Left ventricle myocardium inferior (tissue), 1 donor: ENCODE data around the gene HSPB1. TPM values are rescaled to one million over a fixed set of nuclear protein-coding genes. Genes with fewer than 3 reads are reported as not detected.

ENCODE experiments used
- DNase-seq: peaks from one replicate; pipeline ENCODE4 v3.0.0-alpha.2; 2020
- H3K27ac ChIP-seq: fragments of 200-600 bp; replicated peaks from 2 replicates; pipeline ENCODE4 v1.8.0; 2021
- H3K27me3 ChIP-seq: fragments of 200-600 bp; 2 replicates; pipeline ENCODE4 v1.8.0; 2021; ENCODE audit warnings: low read depth
- H3K36me3 ChIP-seq: fragments of 200-600 bp; 2 replicates; pipeline ENCODE4 v1.8.0; 2021
- H3K4me1 ChIP-seq: fragments of 200-600 bp; 2 replicates; pipeline ENCODE4 v1.8.0; 2021
- H3K4me3 ChIP-seq: fragments of 200-600 bp; 2 replicates; pipeline ENCODE4 v1.8.0; 2021; ENCODE audit warnings: mild to moderate bottlenecking, moderate library complexity
- H3K9me3 ChIP-seq: fragments of 200-600 bp; replicated peaks from 2 replicates; pipeline ENCODE4 v1.8.0; 2021
- intact Hi-C: fragments of 100-400 bp; cut with micrococcal nuclease; formaldehyde crosslinking; loops from one replicate; pipeline ENCODE4 v1.11.0; 2022
- total RNA-seq: library from RNA; stranded (reverse); fragmentation: NEBNext Ultra II Directional; extraction: Animal tissue kit (Norgen Biotek cat#: 25700); gene quantifications from one replicate; pipeline ENCODE4 v1.2.1, GENCODE V29; 2021
- TF ChIP-seq, protein P1 (sequence below): fragments of 200-600 bp; IDR thresholded peaks from 2 replicates; pipeline ENCODE4 v1.8.0; 2021; ENCODE audit warnings: antibody characterized with exemption, mild to moderate bottlenecking, borderline replicate concordance
- donor health status: DM: no; HTN: yes; CAD: no; lungs with severe emphysema.

Gene HSPB1
- total RNA-seq, 1 donor from 2014 or later = 2,037 TPM

DNA sequence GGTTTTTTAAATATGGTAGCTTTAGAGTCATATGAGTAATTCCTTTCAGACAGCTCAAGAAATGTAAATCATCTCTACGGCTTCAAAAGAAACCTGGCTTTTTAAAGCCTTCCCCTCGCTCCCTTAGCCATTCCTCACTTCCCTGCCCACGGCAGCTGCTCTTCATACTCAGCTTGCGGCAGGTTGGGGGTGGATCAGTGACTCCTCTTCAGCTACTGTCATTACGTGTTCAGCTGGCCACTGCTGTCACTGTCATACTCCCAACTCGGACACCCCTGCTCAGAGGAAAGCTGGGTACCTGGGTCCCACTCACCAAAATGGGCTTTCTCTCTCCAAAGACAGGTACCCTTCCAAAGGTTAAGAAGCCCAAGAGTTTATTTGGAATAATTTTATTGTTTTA lies 49.7 kb downstream of the HSPB1 start:
- Histone ChIP-seq H3K9me3 (no peaks in the 10 kb centered on the region), H3K27me3 (no peaks in the 10 kb centered on the region), H3K4me1 (peaks cover 98% of the 10 kb centered on the region), H3K27ac (peak overlapping the region; percentile 99), H3K4me3 (peak overlapping the region; percentile 9), H3K36me3 (peaks cover 43% of the 10 kb centered on the region)
- TF ChIP-seq, protein P1, sequence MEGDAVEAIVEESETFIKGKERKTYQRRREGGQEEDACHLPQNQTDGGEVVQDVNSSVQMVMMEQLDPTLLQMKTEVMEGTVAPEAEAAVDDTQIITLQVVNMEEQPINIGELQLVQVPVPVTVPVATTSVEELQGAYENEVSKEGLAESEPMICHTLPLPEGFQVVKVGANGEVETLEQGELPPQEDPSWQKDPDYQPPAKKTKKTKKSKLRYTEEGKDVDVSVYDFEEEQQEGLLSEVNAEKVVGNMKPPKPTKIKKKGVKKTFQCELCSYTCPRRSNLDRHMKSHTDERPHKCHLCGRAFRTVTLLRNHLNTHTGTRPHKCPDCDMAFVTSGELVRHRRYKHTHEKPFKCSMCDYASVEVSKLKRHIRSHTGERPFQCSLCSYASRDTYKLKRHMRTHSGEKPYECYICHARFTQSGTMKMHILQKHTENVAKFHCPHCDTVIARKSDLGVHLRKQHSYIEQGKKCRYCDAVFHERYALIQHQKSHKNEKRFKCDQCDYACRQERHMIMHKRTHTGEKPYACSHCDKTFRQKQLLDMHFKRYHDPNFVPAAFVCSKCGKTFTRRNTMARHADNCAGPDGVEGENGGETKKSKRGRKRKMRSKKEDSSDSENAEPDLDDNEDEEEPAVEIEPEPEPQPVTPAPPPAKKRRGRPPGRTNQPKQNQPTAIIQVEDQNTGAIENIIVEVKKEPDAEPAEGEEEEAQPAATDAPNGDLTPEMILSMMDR = no peak
- intact Hi-C loops = no loop called here
- no peak for DNase-seq

DNA sequence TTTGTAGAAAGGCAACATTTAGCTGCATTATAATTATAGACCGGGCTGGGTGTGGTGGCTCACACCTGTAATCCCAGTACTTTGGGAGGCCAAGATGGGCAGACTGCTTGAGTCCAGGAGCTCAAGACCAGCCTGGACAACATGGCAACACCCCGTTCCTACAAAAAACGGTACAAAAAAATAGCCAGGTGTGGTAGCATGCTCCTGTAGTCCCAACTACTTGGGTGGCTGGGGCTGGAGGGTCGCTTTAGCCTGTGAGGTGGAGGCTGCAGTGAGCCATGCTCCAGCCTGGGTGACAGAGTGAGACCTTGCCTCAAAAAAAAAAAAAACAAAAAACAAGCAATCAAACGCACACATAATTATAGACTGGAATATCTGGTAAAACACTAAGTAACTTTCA lies 51.3 kb downstream of the HSPB1 start:
- Histone ChIP-seq H3K4me1 (peaks cover 96% of the 10 kb centered on the region), H3K27me3 (no peaks in the 10 kb centered on the region), H3K27ac (peak overlapping the region; percentile 99), H3K9me3 (no peaks in the 10 kb centered on the region), H3K4me3 (peak overlapping the region; percentile 92), H3K36me3 (peaks cover 30% of the 10 kb centered on the region)
- intact Hi-C loops = no loop called here
- no peak for DNase-seq
- TF ChIP-seq, protein P1 = no peak

Other genes starting within 250 kb of the HSPB1 start
- gene SRRM3, start 100.8 kb upstream of the HSPB1 start, total RNA-seq = 6.1 TPM
- 223 TPM for gene YWHAG, start 56.3 kb downstream of the HSPB1 start, total RNA-seq
- 0.99 TPM for gene SSC4D, start 107.0 kb downstream of the HSPB1 start, total RNA-seq
- not detected for gene ZP3, start 122.3 kb downstream of the HSPB1 start, total RNA-seq
- gene DTX2, start 159.0 kb downstream of the HSPB1 start, total RNA-seq = 5.8 TPM
- 0.49 TPM for gene UPK3B, start 207.9 kb downstream of the HSPB1 start, total RNA-seq
- 0.22 TPM for gene SPDYE16, start 240.6 kb downstream of the HSPB1 start, total RNA-seq